Measurements from ENCODE around the gene CTU2.

Gene CTU2

GRCh38 chr16:88673716-88674379 lies 32.5 kb upstream of the CTU2 start:
- TF ChIP-seq, protein P1, sequence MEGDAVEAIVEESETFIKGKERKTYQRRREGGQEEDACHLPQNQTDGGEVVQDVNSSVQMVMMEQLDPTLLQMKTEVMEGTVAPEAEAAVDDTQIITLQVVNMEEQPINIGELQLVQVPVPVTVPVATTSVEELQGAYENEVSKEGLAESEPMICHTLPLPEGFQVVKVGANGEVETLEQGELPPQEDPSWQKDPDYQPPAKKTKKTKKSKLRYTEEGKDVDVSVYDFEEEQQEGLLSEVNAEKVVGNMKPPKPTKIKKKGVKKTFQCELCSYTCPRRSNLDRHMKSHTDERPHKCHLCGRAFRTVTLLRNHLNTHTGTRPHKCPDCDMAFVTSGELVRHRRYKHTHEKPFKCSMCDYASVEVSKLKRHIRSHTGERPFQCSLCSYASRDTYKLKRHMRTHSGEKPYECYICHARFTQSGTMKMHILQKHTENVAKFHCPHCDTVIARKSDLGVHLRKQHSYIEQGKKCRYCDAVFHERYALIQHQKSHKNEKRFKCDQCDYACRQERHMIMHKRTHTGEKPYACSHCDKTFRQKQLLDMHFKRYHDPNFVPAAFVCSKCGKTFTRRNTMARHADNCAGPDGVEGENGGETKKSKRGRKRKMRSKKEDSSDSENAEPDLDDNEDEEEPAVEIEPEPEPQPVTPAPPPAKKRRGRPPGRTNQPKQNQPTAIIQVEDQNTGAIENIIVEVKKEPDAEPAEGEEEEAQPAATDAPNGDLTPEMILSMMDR (IDR thresholded peaks at IDR 0.05; ENCODE audit: low read depth, low read length) = no peak
- H3K4me3 ChIP-seq (ENCODE audit: low read depth, low read length) = no peak overlapping the region

- no peak overlapping the region for H3K4me3 ChIP-seq (ENCODE audit: low read depth, low read length)
- TF ChIP-seq, protein P1 (IDR thresholded peaks at IDR 0.05; ENCODE audit: low read depth, low read length) = no peak
Observed at GRCh38 chr16:88676502-88677242, 29.6 kb upstream of the CTU2 start.

DNA sequence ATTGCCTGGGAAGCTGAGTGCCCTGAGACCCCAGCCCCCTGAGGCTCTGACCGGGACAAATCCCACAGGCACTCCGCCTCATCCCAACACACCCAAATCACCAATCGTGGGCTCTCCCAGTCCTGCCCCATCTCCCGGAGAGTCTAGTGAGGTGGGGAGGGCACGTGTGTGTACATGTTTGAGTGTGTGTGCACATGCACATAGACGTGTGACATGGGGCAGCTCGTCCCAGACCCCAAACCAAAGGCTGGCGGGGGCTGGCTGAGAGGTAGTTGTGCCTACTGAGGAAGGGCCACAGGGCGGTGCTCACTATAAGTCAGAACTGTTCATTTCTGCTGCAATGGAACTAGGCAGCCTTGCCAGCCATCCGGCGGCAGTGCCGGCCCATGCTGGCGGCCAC lies 28.6 kb upstream of the CTU2 start:
- TF ChIP-seq, protein P1 (IDR thresholded peaks at IDR 0.05; ENCODE audit: low read depth, low read length) = no peak
- no peak overlapping the region for H3K4me3 ChIP-seq (ENCODE audit: low read depth, low read length)

- no peak overlapping the region for H3K4me3 ChIP-seq (ENCODE audit: low read depth, low read length)
- TF ChIP-seq, protein P1 (IDR thresholded peaks at IDR 0.05; ENCODE audit: low read depth, low read length) = no peak
Observed at GRCh38 chr16:88678224-88678979, 27.9 kb upstream of the CTU2 start.

DNA sequence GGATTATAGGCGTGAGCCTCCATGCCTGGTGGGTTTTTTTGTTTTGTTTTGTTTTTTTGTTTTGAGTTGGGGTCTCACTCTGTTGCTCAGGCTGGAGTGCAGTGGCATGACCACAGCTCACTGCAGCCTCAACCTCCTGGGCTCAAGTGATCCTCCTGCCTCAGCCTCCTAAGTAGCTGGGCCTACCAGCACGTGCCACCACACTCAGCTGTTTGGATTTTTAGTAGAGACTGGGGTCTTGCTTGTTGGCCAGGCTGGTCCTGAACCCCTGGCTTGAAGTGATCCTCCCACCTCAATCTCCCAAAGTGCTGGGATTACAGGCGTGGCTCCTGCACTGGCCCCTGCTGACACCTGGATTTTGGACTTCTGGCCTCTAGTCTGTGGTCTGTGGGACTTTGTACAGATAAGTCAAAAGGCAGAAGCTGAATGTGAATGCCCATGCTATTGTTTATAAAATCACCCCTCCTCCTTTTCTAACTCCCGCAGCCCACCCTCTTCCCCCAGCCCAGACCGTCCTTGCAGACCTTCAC lies 25.7 kb upstream of the CTU2 start:
- TF ChIP-seq, protein P1 (IDR thresholded peaks at IDR 0.05; ENCODE audit: low read depth, low read length) = no peak
- no peak overlapping the region for H3K4me3 ChIP-seq (ENCODE audit: low read depth, low read length)

DNA sequence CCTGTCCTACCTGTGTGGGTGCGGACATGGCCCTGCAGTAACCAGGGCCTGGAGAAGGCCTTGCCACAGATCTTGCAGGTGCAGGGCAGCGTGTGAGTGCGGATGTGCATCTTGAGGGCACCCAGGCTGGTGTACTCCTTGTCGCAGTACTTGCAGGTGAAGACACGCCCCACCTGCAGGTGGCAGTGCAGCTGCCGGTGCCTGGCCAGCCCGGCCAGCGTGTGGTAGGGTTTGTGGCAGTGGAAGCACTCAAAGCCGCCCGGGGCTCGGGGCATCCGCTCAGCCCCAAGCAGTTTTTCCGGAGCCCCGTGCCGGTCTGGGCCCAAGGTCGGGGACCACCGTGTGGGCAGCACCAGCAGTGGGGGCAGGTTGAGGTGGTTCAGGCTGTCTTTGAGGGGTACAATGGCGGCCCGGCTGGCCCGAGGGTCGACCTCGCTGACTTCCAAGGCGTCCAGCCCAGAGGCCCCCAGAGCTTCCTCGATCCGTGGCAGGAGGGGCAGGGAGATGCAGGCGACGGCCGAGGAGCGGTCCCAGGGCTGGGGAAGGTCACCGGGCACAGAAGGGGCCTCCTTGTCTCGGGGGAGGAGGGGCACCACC lies 25.1 kb upstream of the CTU2 start:
- H3K4me3 ChIP-seq (ENCODE audit: low read depth, low read length) = no peak overlapping the region
- TF ChIP-seq, protein P1 (IDR thresholded peaks at IDR 0.05; ENCODE audit: low read depth, low read length) = no peak

Data from WI38 (cell line).